ENCODE results near the gene ROGDI.

ROGDI gene

DNA sequence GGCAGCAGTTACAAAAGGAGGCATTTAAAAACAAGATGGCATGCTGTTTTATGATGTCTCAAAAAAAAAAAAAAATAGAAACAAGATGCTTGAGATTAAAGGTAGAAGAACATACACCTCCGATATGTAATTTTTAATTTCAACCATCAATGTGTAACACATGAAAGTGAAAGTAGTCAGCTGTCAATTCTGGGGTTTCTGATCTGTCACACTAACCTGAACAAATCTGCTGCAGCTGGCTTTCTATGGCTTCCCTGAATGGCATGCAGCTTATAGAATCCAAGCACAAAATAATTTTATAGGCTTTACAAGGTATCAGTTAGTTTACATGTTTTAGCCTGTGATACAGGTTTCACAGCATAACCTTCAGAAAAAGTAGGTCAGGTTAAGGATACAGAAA is 31.2 kb upstream of the ROGDI start:
- TF ChIP-seq, protein P1, sequence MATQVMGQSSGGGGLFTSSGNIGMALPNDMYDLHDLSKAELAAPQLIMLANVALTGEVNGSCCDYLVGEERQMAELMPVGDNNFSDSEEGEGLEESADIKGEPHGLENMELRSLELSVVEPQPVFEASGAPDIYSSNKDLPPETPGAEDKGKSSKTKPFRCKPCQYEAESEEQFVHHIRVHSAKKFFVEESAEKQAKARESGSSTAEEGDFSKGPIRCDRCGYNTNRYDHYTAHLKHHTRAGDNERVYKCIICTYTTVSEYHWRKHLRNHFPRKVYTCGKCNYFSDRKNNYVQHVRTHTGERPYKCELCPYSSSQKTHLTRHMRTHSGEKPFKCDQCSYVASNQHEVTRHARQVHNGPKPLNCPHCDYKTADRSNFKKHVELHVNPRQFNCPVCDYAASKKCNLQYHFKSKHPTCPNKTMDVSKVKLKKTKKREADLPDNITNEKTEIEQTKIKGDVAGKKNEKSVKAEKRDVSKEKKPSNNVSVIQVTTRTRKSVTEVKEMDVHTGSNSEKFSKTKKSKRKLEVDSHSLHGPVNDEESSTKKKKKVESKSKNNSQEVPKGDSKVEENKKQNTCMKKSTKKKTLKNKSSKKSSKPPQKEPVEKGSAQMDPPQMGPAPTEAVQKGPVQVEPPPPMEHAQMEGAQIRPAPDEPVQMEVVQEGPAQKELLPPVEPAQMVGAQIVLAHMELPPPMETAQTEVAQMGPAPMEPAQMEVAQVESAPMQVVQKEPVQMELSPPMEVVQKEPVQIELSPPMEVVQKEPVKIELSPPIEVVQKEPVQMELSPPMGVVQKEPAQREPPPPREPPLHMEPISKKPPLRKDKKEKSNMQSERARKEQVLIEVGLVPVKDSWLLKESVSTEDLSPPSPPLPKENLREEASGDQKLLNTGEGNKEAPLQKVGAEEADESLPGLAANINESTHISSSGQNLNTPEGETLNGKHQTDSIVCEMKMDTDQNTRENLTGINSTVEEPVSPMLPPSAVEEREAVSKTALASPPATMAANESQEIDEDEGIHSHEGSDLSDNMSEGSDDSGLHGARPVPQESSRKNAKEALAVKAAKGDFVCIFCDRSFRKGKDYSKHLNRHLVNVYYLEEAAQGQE (IDR thresholded peaks at IDR 0.05; ENCODE audit: insufficient read depth in 1 of 2, low read depth in 2 of 2, low read length in 2 of 2): no peak
- no peak for TF ChIP-seq POLR2AphosphoS5 (IDR thresholded peaks at IDR 0.05; ENCODE audit: low read depth, low read length)
- TF ChIP-seq TAF1 (IDR thresholded peaks at IDR 0.05; ENCODE audit: borderline replicate concordance, insufficient read depth, low read length): no peak
- no peak for TF ChIP-seq SIN3A (IDR thresholded peaks at IDR 0.05; ENCODE audit: borderline replicate concordance, insufficient read depth, low read length)
- TF ChIP-seq FOXP2 (optimal IDR thresholded peaks at IDR 0.05; ENCODE audit: borderline replicate concordance, extremely low read depth, extremely low read length, insufficient read depth): no peak

DNA sequence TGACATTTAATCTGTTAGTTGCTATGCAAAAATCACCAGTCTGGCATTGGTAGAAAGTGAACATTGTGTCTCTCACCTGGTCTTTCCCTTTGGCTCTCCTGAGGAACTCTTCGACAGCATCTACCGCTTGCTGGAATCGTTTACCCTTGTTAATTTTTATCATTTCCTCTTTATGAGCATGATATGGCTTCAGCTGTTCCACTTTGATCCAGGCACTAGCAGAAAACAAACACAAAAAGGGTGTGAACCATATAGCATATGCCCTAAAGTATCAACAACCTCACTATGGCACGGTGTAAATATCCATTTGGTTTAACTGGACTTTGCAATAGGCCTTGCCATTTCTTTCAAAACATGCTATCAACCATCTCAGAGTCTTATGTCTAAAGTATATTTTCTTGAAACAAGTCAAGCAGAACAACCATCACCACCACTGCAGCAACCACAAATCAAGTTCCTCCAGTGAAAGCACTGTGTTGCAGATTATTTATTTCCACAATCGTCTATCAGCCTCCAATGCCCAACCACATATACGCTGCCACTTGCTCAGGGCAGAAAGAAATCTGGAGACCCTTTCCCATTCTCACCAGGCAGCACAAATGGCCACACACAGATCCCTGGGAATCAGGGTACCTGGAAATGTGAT is 30.4 kb upstream of the ROGDI start:
- TF ChIP-seq SIN3A (IDR thresholded peaks at IDR 0.05; ENCODE audit: borderline replicate concordance, insufficient read depth, low read length): no peak
- TF ChIP-seq, protein P1 (IDR thresholded peaks at IDR 0.05; ENCODE audit: insufficient read depth in 1 of 2, low read depth in 2 of 2, low read length in 2 of 2): no peak
- no peak for TF ChIP-seq POLR2AphosphoS5 (IDR thresholded peaks at IDR 0.05; ENCODE audit: low read depth, low read length)
- no peak for TF ChIP-seq TAF1 (IDR thresholded peaks at IDR 0.05; ENCODE audit: borderline replicate concordance, insufficient read depth, low read length)
- TF ChIP-seq FOXP2 (optimal IDR thresholded peaks at IDR 0.05; ENCODE audit: borderline replicate concordance, extremely low read depth, extremely low read length, insufficient read depth): no peak

DNA sequence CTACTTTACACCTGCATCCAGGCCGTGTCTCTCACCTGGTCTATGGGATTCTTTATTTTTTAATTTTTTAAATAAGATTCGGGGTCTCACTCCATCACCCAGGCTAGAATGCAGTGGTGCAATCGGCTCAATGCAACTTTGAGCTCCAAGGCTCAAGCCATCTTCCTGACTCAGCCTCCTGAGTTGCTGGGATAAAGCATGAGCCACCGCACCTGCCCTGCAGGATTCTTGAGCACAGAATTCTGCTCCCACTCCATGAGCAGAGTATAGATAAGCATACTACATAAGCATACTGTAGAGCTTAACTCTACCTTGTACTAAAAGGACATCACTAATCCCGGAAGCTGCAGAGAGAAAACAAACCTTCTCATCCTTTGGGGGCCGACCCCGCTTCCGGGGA is 29.2 kb upstream of the ROGDI start:
- TF ChIP-seq SIN3A (IDR thresholded peaks at IDR 0.05; ENCODE audit: borderline replicate concordance, insufficient read depth, low read length): no peak
- TF ChIP-seq, protein P1 (IDR thresholded peaks at IDR 0.05; ENCODE audit: insufficient read depth in 1 of 2, low read depth in 2 of 2, low read length in 2 of 2): no peak

DNA sequence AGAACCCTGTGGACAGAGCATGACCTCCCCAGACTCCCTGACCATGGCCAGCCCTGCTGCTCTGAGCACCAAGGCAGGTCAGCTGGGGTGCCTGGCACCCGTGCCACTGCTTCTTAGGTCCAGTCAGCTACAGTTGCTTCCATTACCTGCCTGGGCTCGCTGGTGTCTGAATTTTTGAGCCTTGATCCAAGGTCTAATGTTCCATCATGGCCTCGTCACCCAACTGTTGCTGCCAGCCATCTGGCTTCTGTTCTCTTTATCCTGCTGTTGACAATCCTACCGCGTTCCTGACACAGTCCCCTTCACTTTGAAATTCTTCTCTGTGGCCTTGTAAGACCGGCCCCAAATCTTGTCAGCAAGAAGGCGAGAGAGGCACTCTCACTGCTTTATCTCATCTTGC is 28.0 kb upstream of the ROGDI start:
- TF ChIP-seq SIN3A (IDR thresholded peaks at IDR 0.05; ENCODE audit: borderline replicate concordance, insufficient read depth, low read length) (no peak), TAF1 (IDR thresholded peaks at IDR 0.05; ENCODE audit: borderline replicate concordance, insufficient read depth, low read length) (no peak), POLR2AphosphoS5 (IDR thresholded peaks at IDR 0.05; ENCODE audit: low read depth, low read length) (no peak), FOXP2 (optimal IDR thresholded peaks at IDR 0.05; ENCODE audit: borderline replicate concordance, extremely low read depth, extremely low read length, insufficient read depth) (no peak)
- TF ChIP-seq, protein P1 (IDR thresholded peaks at IDR 0.05; ENCODE audit: insufficient read depth in 1 of 2, low read depth in 2 of 2, low read length in 2 of 2): no peak

Measured in PFSK-1 (cell line).